Thymus (tissue), 11 donors: ENCODE measurements around the gene ZKSCAN4. TPM values are rescaled to one million over a fixed set of nuclear protein-coding genes. Genes with fewer than 3 reads are reported as not detected.

Experiments
- DNase-seq, 9 donors: peaks; one replicate each; pipeline ENCODE4 v3.0.0-alpha.2; 2013; ENCODE audit warnings: low spot score in 9 of 9, low read depth in 6 of 9, missing footprints in 1 of 9
- H3K27ac ChIP-seq, 2 donors: one replicate each; pipeline ENCODE4 v1.5.1; 2013; ENCODE audit warnings: control low read depth in 1 of 2, low read depth in 1 of 2, low read length in 1 of 2, mild to moderate bottlenecking in 1 of 2, moderate library complexity in 1 of 2
- H3K27me3 ChIP-seq, 2 donors: one replicate each; pipeline ENCODE4 v1.5.1; 2013; ENCODE audit warnings: low read length in 1 of 2; ENCODE audit not compliant: control insufficient read depth in 2 of 2, insufficient read depth in 1 of 2
- H3K36me3 ChIP-seq, 2 donors: one replicate each; pipeline ENCODE4 v1.5.1; 2013; ENCODE audit warnings: low read length in 1 of 2, mild to moderate bottlenecking in 1 of 2, moderate library complexity in 1 of 2; ENCODE audit not compliant: control insufficient read depth in 2 of 2, insufficient read depth in 2 of 2
- H3K4me1 ChIP-seq, 2 donors: one replicate each; pipeline ENCODE4 v1.5.1; 2013; ENCODE audit warnings: low read length in 2 of 2; ENCODE audit not compliant: control insufficient read depth in 2 of 2, insufficient read depth in 2 of 2
- H3K4me3 ChIP-seq, 2 donors: one replicate each; pipeline ENCODE4 v1.5.1; 2013; ENCODE audit warnings: low read length in 2 of 2, control low read depth in 1 of 2, mild to moderate bottlenecking in 1 of 2
- H3K9me3 ChIP-seq, 2 donors: one replicate each; pipeline ENCODE4 v1.5.1; 2013; ENCODE audit warnings: low read length in 1 of 2, mild to moderate bottlenecking in 1 of 2; ENCODE audit not compliant: control insufficient read depth in 2 of 2, insufficient read depth in 1 of 2
- WGBS: extraction: QIAGEN DNeasy Blood & Tissue Kit; methylation state at CpG from one replicate; pipeline ENCODE4 v1.1.7; 2013; 5-methylcytosine and 5-hydroxymethylcytosine counted together
- polyA plus RNA-seq: library from polyadenylated mRNA; stranded (reverse); fragments of 200-250 nt; gene quantifications from one replicate; pipeline ENCODE4 v1.2.3, GENCODE V29; 2013
- total RNA-seq: library from RNA; stranded (reverse); fragments of 120-200 nt; gene quantifications from one replicate; pipeline ENCODE4 v1.2.4, GENCODE V29; 2013
- donor health status: healthy.

Gene ZKSCAN4
- total and polyA plus RNA-seq, 2 donors, result 8.6 to 9.9 TPM

GRCh38 chr6:28258877-28259777 is 7.1 kb upstream of the ZKSCAN4 start, which contains the start of gene NKAPL:
Gene NKAPL (plus strand): TSS chr6:28259297. CDS start chr6:28259372, 75 bp downstream.
- H3K4me3 ChIP-seq, result peak within 1 kb of the TSS; percentile 3 to 23
- peaks cover 0 to 8% of the 10 kb centered on the region in 2 donors for H3K9me3 ChIP-seq
- no peaks in the 10 kb centered on the region for H3K36me3 ChIP-seq
- 58% methylated on average over 58 of the region's 58 CpGs for WGBS
- peaks cover 2 to 10% of the 10 kb centered on the region in 2 donors for H3K4me1 ChIP-seq
- H3K27ac ChIP-seq, result no peak within 1 kb of the TSS
- peak in 6 of 9 donors; percentile 13 to 62 (median 34) for DNase-seq
- H3K27me3 ChIP-seq, result peaks cover 0 to 6% of the 10 kb centered on the region in 2 donors

- H3K27me3 ChIP-seq, result peaks cover 0 to 6% of the 10 kb centered on the region in 2 donors
- no peak overlapping the region for H3K27ac ChIP-seq
- DNase-seq, result no peak
- no peaks in the 10 kb centered on the region for H3K36me3 ChIP-seq
- H3K4me1 ChIP-seq, result peaks cover 2 to 17% of the 10 kb centered on the region in 2 donors
- peaks cover 0 to 8% of the 10 kb centered on the region in 2 donors for H3K9me3 ChIP-seq
- WGBS, result 0% methylated on average over 1 of the region's 1 CpG
- no peak overlapping the region for H3K4me3 ChIP-seq
Observed at GRCh38 chr6:28257042-28257441, 5.0 kb upstream of the ZKSCAN4 start.

GRCh38 chr6:28254121-28254519 is 2.1 kb upstream of the ZKSCAN4 start:
- 94% methylated on average over 1 of the region's 1 CpG for WGBS
- no peak overlapping the region for H3K27ac ChIP-seq

GRCh38 chr6:28251661-28252008 is 434 bp downstream of the ZKSCAN4 start:
- no peaks in the 10 kb centered on the region for H3K27me3 ChIP-seq
- peak in 4 of 9 donors; percentile 28 to 53 (median 40) for DNase-seq
- H3K9me3 ChIP-seq, result no peaks in the 10 kb centered on the region
- H3K27ac ChIP-seq, result peak overlapping the region; percentile 72 to 73
- peaks cover 16 to 24% of the 10 kb centered on the region in 2 donors for H3K36me3 ChIP-seq
- under 1% methylated on average over 24 of the region's 25 CpGs for WGBS
- peak overlapping the region; percentile 82 to 93 for H3K4me3 ChIP-seq
- H3K4me1 ChIP-seq, result peaks cover 6 to 12% of the 10 kb centered on the region in 2 donors

More at GRCh38 chr6:28254121-28254519, 2.1 kb upstream of the ZKSCAN4 start:
- no peak for DNase-seq
- Histone ChIP-seq H3K4me1 (peaks cover 7 to 16% of the 10 kb centered on the region in 2 donors), H3K27me3 (peaks cover 0 to 1% of the 10 kb centered on the region in 2 donors), H3K9me3 (peaks cover 0 to 2% of the 10 kb centered on the region in 2 donors), H3K4me3 (no peak overlapping the region), H3K36me3 (peaks cover 0 to 4% of the 10 kb centered on the region in 2 donors)

GRCh38 chr6:28250747-28251146 is 1.3 kb downstream of the ZKSCAN4 start:
- H3K9me3 ChIP-seq, result no peaks in the 10 kb centered on the region
- DNase-seq, result no peak
- 86% methylated on average over 2 of the region's 2 CpGs for WGBS
- peaks cover 25 to 33% of the 10 kb centered on the region in 2 donors for H3K36me3 ChIP-seq
- H3K4me3 ChIP-seq, result peak overlapping the region in 1 of 2 donors; percentile 82
- peaks cover 6 to 12% of the 10 kb centered on the region in 2 donors for H3K4me1 ChIP-seq
- H3K27me3 ChIP-seq, result no peaks in the 10 kb centered on the region
- no peak overlapping the region for H3K27ac ChIP-seq

- Histone ChIP-seq H3K9me3 (no peaks in the 10 kb centered on the region), H3K4me1 (peaks cover 6 to 12% of the 10 kb centered on the region in 2 donors), H3K4me3 (no peak overlapping the region), H3K36me3 (peaks cover 32 to 51% of the 10 kb centered on the region in 2 donors), H3K27me3 (no peaks in the 10 kb centered on the region), H3K27ac (no peak overlapping the region)
- WGBS, result 94% methylated on average over 1 of the region's 1 CpG
- DNase-seq, result no peak
Observed at GRCh38 chr6:28248916-28249315, 3.2 kb downstream of the ZKSCAN4 start.

- Histone ChIP-seq H3K4me1 (no peaks in the 10 kb centered on the region), H3K36me3 (peaks cover 32 to 53% of the 10 kb centered on the region in 2 donors), H3K9me3 (no peaks in the 10 kb centered on the region), H3K27ac (no peak overlapping the region), H3K27me3 (no peaks in the 10 kb centered on the region), H3K4me3 (no peak overlapping the region)
- no peak for DNase-seq
- WGBS, result 97% methylated on average over 6 of the region's 6 CpGs
Observed at GRCh38 chr6:28245206-28245941, 6.7 kb downstream of the ZKSCAN4 start.

GRCh38 chr6:28243946-28244345 is 8.1 kb downstream of the ZKSCAN4 start:
- Histone ChIP-seq H3K4me3 (no peak overlapping the region), H3K27ac (no peak overlapping the region), H3K27me3 (no peaks in the 10 kb centered on the region), H3K9me3 (no peaks in the 10 kb centered on the region), H3K4me1 (no peaks in the 10 kb centered on the region), H3K36me3 (peaks cover 31 to 47% of the 10 kb centered on the region in 2 donors)
- WGBS, result 99% methylated on average over 3 of the region's 3 CpGs
- no peak for DNase-seq

GRCh38 chr6:28240471-28240870 is 11.6 kb downstream of the ZKSCAN4 start:
- 97% methylated on average over 1 of the region's 1 CpG for WGBS
- H3K27ac ChIP-seq, result no peak overlapping the region
- no peaks in the 10 kb centered on the region for H3K4me1 ChIP-seq
- H3K36me3 ChIP-seq, result peaks cover 5 to 17% of the 10 kb centered on the region in 2 donors
- no peak overlapping the region for H3K4me3 ChIP-seq
- H3K9me3 ChIP-seq, result no peaks in the 10 kb centered on the region
- H3K27me3 ChIP-seq, result no peaks in the 10 kb centered on the region
- no peak for DNase-seq
